H1 (cell line): Measurements from ENCODE around the gene SEMA4D. TPM values are rescaled to one million over a fixed set of nuclear protein-coding genes. Genes with fewer than 3 reads are reported as not detected.

Experiments
- CTCF ChIA-PET: fragments of 300-600 bp; sonication (Branson Sonifier 250); formaldehyde crosslinking; loops from one replicate; lab custom pipeline; 2021; ENCODE audit not compliant: partially characterized antibody; lab: Charles Lee
- POLR2A ChIA-PET: fragments of 300-600 bp; sonication (Branson Sonifier 250); formaldehyde crosslinking; loops from one replicate; lab custom pipeline; 2021; ENCODE audit warnings: inconsistent platforms; ENCODE audit not compliant: partially characterized antibody; lab: Charles Lee
- DNase-seq, 2 experiments: peaks; one replicate each; pipeline versions ENCODE4 v3.0.0 to v3.0.0-alpha.2; 2010 to 2022; ENCODE audit warnings: low spot score in 2 of 2, low read depth in 1 of 2, mixed read lengths in 1 of 2
- FAIRE-seq: peaks from 2 replicates; lab custom pipeline; 2011; peaks lifted over from hg19 to GRCh38; lab: Jason Lieb, UNC
- H2AFZ ChIP-seq: 2 replicates; pipeline ENCODE4 v1.8.1; 2012; ENCODE audit warnings: low read length, inconsistent platforms
- H2AK5ac ChIP-seq: 2 replicates; pipeline ENCODE4 v1.6.1; 2013; ENCODE audit warnings: low read depth, low read length
- H2BK120ac ChIP-seq: replicated peaks from 2 replicates; pipeline ENCODE3; 2013; ENCODE audit warnings: low read depth, low read length, inconsistent platforms
- H2BK12ac ChIP-seq: 2 replicates; pipeline ENCODE4 v1.6.1; 2013; ENCODE audit warnings: low read depth, low read length
- H2BK15ac ChIP-seq: 2 replicates; pipeline ENCODE4 v1.6.1; 2013; ENCODE audit warnings: low read length
- H2BK20ac ChIP-seq: 2 replicates; pipeline ENCODE4 v1.6.1; 2013; ENCODE audit warnings: low read length
- H2BK5ac ChIP-seq: 2 replicates; pipeline ENCODE4 v1.6.1; 2013; ENCODE audit warnings: low read depth, low read length
- H3K14ac ChIP-seq: 2 replicates; pipeline ENCODE4 v1.6.1; 2013; ENCODE audit warnings: inconsistent platforms; ENCODE audit not compliant: insufficient read length
- H3K18ac ChIP-seq: 2 replicates; pipeline ENCODE4 v1.6.1; 2013; ENCODE audit warnings: low read length; ENCODE audit errors: extremely low read depth
- H3K23ac ChIP-seq: 2 replicates; pipeline ENCODE4 v1.6.1; 2013; ENCODE audit warnings: inconsistent platforms; ENCODE audit not compliant: insufficient read length
- H3K23me2 ChIP-seq: 2 replicates; pipeline ENCODE4 v1.6.1; 2013; ENCODE audit warnings: low read depth, low read length
- H3K27ac ChIP-seq: 2 replicates; pipeline ENCODE4 v1.6.1; 2011; ENCODE audit warnings: low read depth, low read length, inconsistent platforms
- H3K27me3 ChIP-seq, 4 experiments: replicated peaks in 1 of 4; 1 replicate in 1 of 4; 2 replicates in 3 of 4; pipeline versions ENCODE4 v1.6.1 to v1.8.1; 2011 to 2013; ENCODE audit warnings: low read length in 3 of 4, mild to moderate bottlenecking in 3 of 4, inconsistent platforms in 2 of 4, mixed read lengths in 2 of 4, moderate library complexity in 1 of 4; ENCODE audit not compliant: control insufficient read depth in 3 of 4, insufficient read depth in 3 of 4; ENCODE audit errors: extremely low read depth in 1 of 4
- H3K36me3 ChIP-seq, 4 experiments: 2 replicates each; pipeline versions ENCODE4 v1.6.1 to v1.8.1; 2011 to 2013; ENCODE audit warnings: mild to moderate bottlenecking in 4 of 4, low read length in 3 of 4, moderate library complexity in 2 of 4, control low read depth in 1 of 4, inconsistent platforms in 1 of 4; ENCODE audit not compliant: insufficient read depth in 4 of 4, control insufficient read depth in 2 of 4
- H3K4ac ChIP-seq: replicated peaks from 2 replicates; pipeline ENCODE3; 2013; ENCODE audit warnings: low read length, low read depth, mixed read lengths, inconsistent platforms; ENCODE audit not compliant: insufficient read length
- H3K4me1 ChIP-seq, 4 experiments: replicated peaks in 1 of 4; 1 replicate in 1 of 4; 2 replicates in 3 of 4; pipeline versions ENCODE4 v1.6.1 to v1.8.1; 2011 to 2013; ENCODE audit warnings: low read length in 3 of 4, inconsistent platforms in 2 of 4, mixed read lengths in 1 of 4; ENCODE audit not compliant: insufficient read depth in 4 of 4, control insufficient read depth in 3 of 4
- H3K4me2 ChIP-seq, 2 experiments: 2 replicates each; pipeline versions ENCODE4 v1.6.1 to v1.8.1; 2011 to 2013; ENCODE audit warnings: low read depth in 2 of 2, low read length in 2 of 2, control low read depth in 1 of 2, inconsistent platforms in 1 of 2, mild to moderate bottlenecking in 1 of 2; ENCODE audit not compliant: insufficient read depth in 1 of 2
- H3K4me3 ChIP-seq, 4 experiments: fragments of 200-600, 300-600 bp in 1 of 4; sonication (generic), shearing (Covaris generic), sonication (Bioruptor Twin) in 1 of 4; 2 replicates each; pipeline versions ENCODE4 v1.5.1 to v1.8.1; 2011 to 2016; ENCODE audit warnings: low read length in 4 of 4, low read depth in 3 of 4, control low read depth in 2 of 4, inconsistent platforms in 2 of 4, mild to moderate bottlenecking in 2 of 4, mixed read lengths in 1 of 4, moderate library complexity in 1 of 4; ENCODE audit not compliant: insufficient read depth in 2 of 4; ENCODE audit errors: extremely low read depth in 1 of 4
- H3K56ac ChIP-seq: replicated peaks from 2 replicates; pipeline ENCODE3; 2013; ENCODE audit warnings: low read depth, mild to moderate bottlenecking, mixed read lengths, low read length, inconsistent platforms; ENCODE audit not compliant: insufficient read length
- H3K79me1 ChIP-seq: 2 replicates; pipeline ENCODE4 v1.6.1; 2013; ENCODE audit warnings: low read depth, low read length, control low read depth
- H3K79me2 ChIP-seq, 2 experiments: 2 replicates each; pipeline versions ENCODE4 v1.6.1 to v1.8.1; 2012 to 2013; ENCODE audit warnings: low read length in 2 of 2, mild to moderate bottlenecking in 2 of 2, inconsistent platforms in 1 of 2; ENCODE audit not compliant: insufficient read depth in 2 of 2, control insufficient read depth in 1 of 2
- H3K9ac ChIP-seq, 4 experiments: replicated peaks in 1 of 4; 1 replicate in 1 of 4; 2 replicates in 3 of 4; pipeline versions ENCODE4 v1.6.1 to v1.8.1; 2011 to 2013; ENCODE audit warnings: low read depth in 3 of 4, low read length in 3 of 4, control low read depth in 2 of 4, mild to moderate bottlenecking in 2 of 4, moderate library complexity in 2 of 4, inconsistent platforms in 1 of 4; ENCODE audit errors: extremely low read depth in 1 of 4
- H3K9me3 ChIP-seq, 2 experiments: 2 replicates each; pipeline versions ENCODE4 v1.6.1 to v1.8.1; 2012 to 2013; ENCODE audit warnings: mild to moderate bottlenecking in 2 of 2, moderate library complexity in 2 of 2, control low read depth in 1 of 2, inconsistent platforms in 1 of 2, low read depth in 1 of 2, low read length in 1 of 2, mixed read lengths in 1 of 2; ENCODE audit not compliant: insufficient read depth in 2 of 2
- H4K20me1 ChIP-seq, 2 experiments: replicated peaks in 1 of 2; 2 replicates each; pipeline versions ENCODE3 to v1.8.1; 2011 to 2013; ENCODE audit warnings: inconsistent platforms in 2 of 2, low read length in 2 of 2, mild to moderate bottlenecking in 1 of 2; ENCODE audit not compliant: insufficient read depth in 2 of 2, control insufficient read depth in 1 of 2
- H4K5ac ChIP-seq: 2 replicates; pipeline ENCODE4 v1.6.1; 2013; ENCODE audit warnings: low read length, low read depth, mixed read lengths, inconsistent platforms; ENCODE audit not compliant: insufficient read length
- H4K8ac ChIP-seq: 2 replicates; pipeline ENCODE4 v1.8.0; 2013; ENCODE audit warnings: mild to moderate bottlenecking, moderate library complexity, low read length, inconsistent platforms; ENCODE audit not compliant: insufficient read depth; ENCODE audit errors: extremely low read depth
- H4K91ac ChIP-seq: replicated peaks from 2 replicates; pipeline ENCODE3; 2013; ENCODE audit warnings: low read length, mixed read lengths, inconsistent platforms; ENCODE audit not compliant: insufficient read length
- BACH1 ChIP-seq: IDR thresholded peaks from 2 replicates; pipeline ENCODE4 v1.6.1; 2012; ENCODE audit warnings: low read length, improper control_type of control experiment
- CBX8 ChIP-seq: fragments of 300-800, 300-1000 bp; sonication (generic); IDR thresholded peaks from 2 replicates; pipeline ENCODE4 v1.7.1; 2016; ENCODE audit warnings: low read depth, low read length, borderline replicate concordance
- CHD2 ChIP-seq: IDR thresholded peaks from 2 replicates; pipeline ENCODE4 v1.6.1; 2012; ENCODE audit warnings: low read length, improper control_type of control experiment
- HDAC2 ChIP-seq, 2 experiments: fragments of 300-600 bp in 1 of 2; sonication (generic) in 1 of 2; IDR thresholded peaks; 2 replicates each; pipeline ENCODE4 v1.6.1; 2011 to 2012; ENCODE audit warnings: low read depth in 2 of 2, low read length in 2 of 2, mild to moderate bottlenecking in 2 of 2, moderate library complexity in 2 of 2, borderline replicate concordance in 1 of 2, inconsistent platforms in 1 of 2
- NRF1 ChIP-seq: IDR thresholded peaks from 2 replicates; pipeline ENCODE4 v1.6.1; 2011; ENCODE audit warnings: mild to moderate bottlenecking, low read depth, low read length, improper control_type of control experiment
- POU5F1 ChIP-seq: IDR thresholded peaks from 2 replicates; pipeline ENCODE4 v1.6.1; 2011; ENCODE audit warnings: low read depth, mild to moderate bottlenecking, low read length, moderate library complexity
- RAD21 ChIP-seq, 2 experiments: IDR thresholded peaks in 1 of 2; conservative IDR thresholded peaks in 1 of 2; 2 replicates each; pipeline ENCODE4 v1.6.1; 2011; ENCODE audit warnings: low read depth in 2 of 2, low read length in 2 of 2, improper control_type of control experiment in 1 of 2, inconsistent platforms in 1 of 2, mild to moderate bottlenecking in 1 of 2, moderate library complexity in 1 of 2
- SIN3A ChIP-seq, 2 experiments: IDR thresholded peaks in 1 of 2; conservative IDR thresholded peaks in 1 of 2; 2 replicates each; pipeline ENCODE4 v1.6.1; 2011 to 2012; ENCODE audit warnings: low read length in 2 of 2, improper control_type of control experiment in 1 of 2, low read depth in 1 of 2, mild to moderate bottlenecking in 1 of 2
- SRF ChIP-seq: IDR thresholded peaks from 2 replicates; pipeline ENCODE4 v1.6.1; 2011; ENCODE audit warnings: mild to moderate bottlenecking, low read depth, low read length, moderate library complexity
- SUZ12 ChIP-seq: fragments of 200-600 bp; sonication (generic); IDR thresholded peaks from 2 replicates; pipeline ENCODE4 v1.6.1; 2012; ENCODE audit warnings: mild to moderate bottlenecking, inconsistent platforms, low read length, moderate library complexity, mixed read lengths
- USF2 ChIP-seq: IDR thresholded peaks from 2 replicates; pipeline ENCODE4 v1.6.1; 2011; ENCODE audit warnings: low read length, improper control_type of control experiment
- WGBS, 2 experiments: shearing (Covaris generic) in 1 of 2; methylation state at CpG; one replicate each; pipeline versions ENCODE4 v1.1.6 to v1.1.7; 2013 to 2015; ENCODE audit warnings: low lambda C conversion rate in 2 of 2, mixed read lengths in 2 of 2, inconsistent platforms in 1 of 2, low coverage in 1 of 2, missing lambda C conversion rate in 1 of 2; ENCODE audit not compliant: insufficient replicate concordance in 2 of 2, insufficient coverage in 1 of 2, insufficient read length in 1 of 2; ENCODE audit errors: extremely low coverage in 1 of 2, missing lambda C conversion rate in 1 of 2; 5-methylcytosine and 5-hydroxymethylcytosine counted together
- polyA plus RNA-seq, 7 experiments: library from polyadenylated mRNA; depleted of rRNA in 3 of 7; stranded (reverse) in 5 of 7; unstranded in 2 of 7; fragments of >200 nt in 5 of 7; fragments of 200-250 nt in 2 of 7; gene quantifications; 1 replicate in 5 of 7; 2 replicates in 1 of 7; 4 replicates in 1 of 7; pipeline versions ENCODE4 v1.2.1 to v1.2.3, GENCODE V29; 2011 to 2013; ENCODE audit warnings: missing spikeins in 2 of 7, mixed read lengths in 2 of 7
- total RNA-seq: library from RNA; stranded (reverse); fragmentation: NEBNext Ultra II Directional; extraction: Animal tissue kit (Norgen Biotek cat#: 25700); gene quantifications from 2 replicates; pipeline ENCODE4 v1.2.1, GENCODE V29; 2021

Gene SEMA4D
- total and polyA plus RNA-seq, 2 of the 8 experiments (the other 6 are each of a cell fraction or from before 2014, with no cell fraction given) = 21.0 to 70.4 TPM

GRCh38 chr9:89437772-89438171 is 60.1 kb downstream of the SEMA4D start:
- DNase-seq (no peak), FAIRE-seq (no peak)
- peaks cover 2 to 3% of the 10 kb centered on the region in 2 experiments for H4K20me1 ChIP-seq
- H3K79me1 ChIP-seq = peaks cover 33% of the 10 kb centered on the region
- H2AK5ac ChIP-seq = peak overlapping the region; percentile 99
- H3K56ac ChIP-seq = no peak overlapping the region
- peak overlapping the region; percentile 99 for H4K91ac ChIP-seq
- H3K36me3 ChIP-seq = no peaks in the 10 kb centered on the region; a peak in 1 of 8 replicates
- no peak overlapping the region for H3K14ac ChIP-seq
- no peak overlapping the region for H3K9ac ChIP-seq
- H3K27me3 ChIP-seq = no peaks in the 10 kb centered on the region
- H3K18ac ChIP-seq = peak overlapping the region; percentile 68; the same call in 1 of the 2 replicates
- no peak overlapping the region for H3K4me2 ChIP-seq
- H2BK15ac ChIP-seq = peak overlapping the region; percentile 93; the same call in 1 of the 2 replicates
- peak overlapping the region; percentile 100 for H2BK12ac ChIP-seq
- H4K5ac ChIP-seq = no peak overlapping the region
- H3K23me2 ChIP-seq = no peaks in the 10 kb centered on the region
- peaks cover 22 to 66% (median 38%) of the 10 kb centered on the region in 4 experiments for H3K4me1 ChIP-seq
- POLR2A ChIA-PET = interaction anchor here (1.1 to 2.0 kb wide), 2 partner anchors 9 to 110 kb away, joined by 3 to 5 read pairs; no protein-coding TSS in a partner anchor
- H3K27ac ChIP-seq = peak overlapping the region; percentile 95; the same call in 1 of the 2 replicates
- no peak overlapping the region for H2AFZ ChIP-seq
- peaks cover 0 to 66% of the 10 kb centered on the region in 2 experiments; a peak in 2 of 4 replicates for H3K79me2 ChIP-seq
- no peak for TF ChIP-seq SUZ12
- TF ChIP-seq RAD21 (IDR thresholded peaks at IDR 0.05 in 1 of 2, conservative IDR thresholded peaks at IDR 0.05 in 1 of 2; ENCODE audit: low read depth in 2 of 2, low read length in 2 of 2) = no peak
- TF ChIP-seq BACH1 = no peak
- no peak for TF ChIP-seq USF2
- TF ChIP-seq SRF = no peak
- no peak for TF ChIP-seq CHD2
- no peak for TF ChIP-seq SIN3A (conservative IDR thresholded peaks at IDR 0.05 in 1 of 2, IDR thresholded peaks at IDR 0.05 in 1 of 2; ENCODE audit: low read depth in 1 of 2, low read length in 2 of 2)
- TF ChIP-seq POU5F1 = no peak
- TF ChIP-seq CBX8 = no peak
- TF ChIP-seq HDAC2 (IDR thresholded peaks at IDR 0.05; ENCODE audit: borderline replicate concordance in 1 of 2, low read depth in 2 of 2, low read length in 2 of 2) = no peak
- no peak for TF ChIP-seq NRF1
- H3K4me3 ChIP-seq = no peak overlapping the region
- H3K23ac ChIP-seq = no peak overlapping the region
- peak overlapping the region; percentile 24 for H2BK120ac ChIP-seq
- peak overlapping the region; percentile 79; the same call in 1 of the 2 replicates for H4K8ac ChIP-seq
- H3K9me3 ChIP-seq = no peaks in the 10 kb centered on the region
- peak overlapping the region; percentile 58 for H3K4ac ChIP-seq
- no peak overlapping the region for H2BK20ac ChIP-seq
- H2BK5ac ChIP-seq = peak overlapping the region; percentile 98
- CTCF ChIA-PET = interaction anchor here (0.7 to 6.3 kb wide), 4 partner anchors 8 to 111 kb away, joined by 3 to 45 read pairs (median 4); no protein-coding TSS in a partner anchor
- WGBS, 2 experiments = 84% methylated on average over 5 of the region's 5 CpGs; no CpG with 5 or more reads in 1 of the 2 experiments
